Immature natural killer cell (primary cell): ENCODE measurements around the gene ALLC. TPM values are rescaled to one million over a fixed set of nuclear protein-coding genes. Genes with fewer than 3 reads are reported as not detected.
A peak's percentile ranks its signal among the peaks of the same experiment; 100 is the strongest.

Experiments
- DNase-seq, 3 donors: peaks; one replicate each; pipeline ENCODE4 v3.0.0; 2022; ENCODE audit warnings: mixed read lengths in 1 of 3
- H3K27ac Mint-ChIP-seq, 6 donors: one replicate each; pipeline ENCODE4 v1.8.0; 2020; ENCODE audit warnings: mixed read lengths in 6 of 6, mild to moderate bottlenecking in 5 of 6, inconsistent platforms in 4 of 6, moderate library complexity in 3 of 6
- H3K27me3 Mint-ChIP-seq, 3 donors: one replicate each; pipeline ENCODE4 v1.8.0; 2020 to 2021; ENCODE audit warnings: low read depth in 3 of 3, mild to moderate bottlenecking in 3 of 3, mixed read lengths in 3 of 3, moderate library complexity in 3 of 3, inconsistent platforms in 1 of 3
- H3K36me3 Mint-ChIP-seq, 3 donors: one replicate each; pipeline ENCODE4 v1.8.0; 2020; ENCODE audit warnings: mixed read lengths in 3 of 3, inconsistent platforms in 2 of 3, mild to moderate bottlenecking in 2 of 3
- H3K4me1 Mint-ChIP-seq, 2 donors: one replicate each; pipeline ENCODE4 v1.8.0; 2020; ENCODE audit warnings: inconsistent platforms in 2 of 2, mild to moderate bottlenecking in 2 of 2, mixed read lengths in 2 of 2, moderate library complexity in 1 of 2
- H3K4me3 Mint-ChIP-seq, 5 donors: one replicate each; pipeline ENCODE4 v1.8.0; 2020; ENCODE audit warnings: mild to moderate bottlenecking in 5 of 5, mixed read lengths in 5 of 5, inconsistent platforms in 3 of 5, moderate library complexity in 3 of 5
- H3K9me3 Mint-ChIP-seq, 6 donors: one replicate each; pipeline ENCODE4 v1.8.0; 2020; ENCODE audit warnings: mild to moderate bottlenecking in 6 of 6, mixed read lengths in 6 of 6, inconsistent platforms in 4 of 6, moderate library complexity in 3 of 6
- polyA plus RNA-seq, 3 donors: library from polyadenylated mRNA; unstranded; fragments of 300-500 nt; fragmentation: Illumina TruSeq; gene quantifications; one replicate each; pipeline ENCODE4 v1.2.3, GENCODE V29; 2021

ALLC gene
- polyA plus RNA-seq, 3 donors from 2014 or later = not detected

DNA sequence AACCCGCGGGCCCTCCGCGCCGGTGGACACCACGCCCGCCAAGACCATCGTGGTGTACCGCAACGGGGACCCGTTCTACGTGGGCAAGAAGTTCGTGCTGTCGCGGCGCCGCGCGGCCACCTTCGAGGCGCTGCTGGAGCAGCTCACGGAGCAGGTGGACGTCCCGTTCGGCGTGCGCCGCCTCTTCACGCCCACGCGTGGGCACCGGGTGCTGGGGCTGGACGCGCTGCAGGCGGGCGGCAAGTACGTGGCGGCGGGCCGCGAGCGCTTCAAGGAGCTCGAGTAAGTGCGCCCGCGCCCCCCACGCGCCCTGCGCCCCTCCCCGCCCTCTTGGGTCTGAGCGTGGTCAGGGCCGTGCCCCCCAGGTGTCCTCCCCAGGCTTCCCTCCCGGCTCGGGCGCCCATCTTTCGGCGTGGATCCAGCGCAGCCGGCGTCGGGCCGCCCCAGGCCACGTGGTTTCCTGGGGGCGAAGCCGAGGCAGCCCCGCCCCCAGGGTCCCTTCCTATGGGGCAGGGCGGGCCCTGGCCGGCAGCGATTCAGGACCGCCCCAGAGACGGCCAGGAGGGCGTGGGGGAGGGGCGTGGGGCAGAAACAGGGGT is 45.9 kb downstream of the ALLC start:
- H3K27ac Mint-ChIP-seq = no peak overlapping the region
- peaks cover 5 to 6% of the 10 kb centered on the region in 2 donors for H3K4me1 Mint-ChIP-seq
- H3K9me3 Mint-ChIP-seq = peaks cover 0 to 4% (median 0%) of the 10 kb centered on the region in 6 donors
- H3K27me3 Mint-ChIP-seq = peaks cover 8 to 26% (median 9%) of the 10 kb centered on the region in 3 donors
- H3K36me3 Mint-ChIP-seq = peaks cover 0 to 8% (median 0%) of the 10 kb centered on the region in 3 donors
- no peak for DNase-seq
- no peak overlapping the region for H3K4me3 Mint-ChIP-seq

DNA sequence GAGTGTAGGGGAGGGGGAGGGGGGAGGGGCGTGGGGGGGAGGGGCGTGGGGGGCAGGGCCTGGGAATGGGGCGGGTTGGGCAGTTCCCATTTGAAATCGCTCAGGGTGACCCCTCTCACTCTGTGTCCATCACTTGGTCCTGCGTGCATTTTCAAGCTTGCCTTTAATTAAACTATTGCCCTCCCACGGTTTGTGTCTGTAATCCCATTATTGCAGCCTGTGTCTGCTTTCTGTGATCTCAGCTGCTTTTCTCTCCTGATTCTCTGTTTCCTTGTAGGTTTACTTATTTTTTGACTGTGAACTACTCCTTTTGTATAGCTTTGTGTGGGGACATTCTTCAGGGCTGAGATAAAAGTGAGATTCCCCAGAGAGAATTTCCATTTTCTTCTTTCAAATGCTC is 46.7 kb downstream of the ALLC start:
- peaks cover 8 to 21% (median 9%) of the 10 kb centered on the region in 3 donors for H3K27me3 Mint-ChIP-seq
- H3K9me3 Mint-ChIP-seq = peaks cover 0 to 4% (median 0%) of the 10 kb centered on the region in 6 donors
- H3K4me1 Mint-ChIP-seq = peaks cover 5 to 6% of the 10 kb centered on the region in 2 donors
- DNase-seq = no peak
- no peak overlapping the region for H3K27ac Mint-ChIP-seq
- H3K36me3 Mint-ChIP-seq = peaks cover 0 to 8% (median 0%) of the 10 kb centered on the region in 3 donors
- H3K4me3 Mint-ChIP-seq = peak overlapping the region in 1 of 5 donors; percentile 56

DNA sequence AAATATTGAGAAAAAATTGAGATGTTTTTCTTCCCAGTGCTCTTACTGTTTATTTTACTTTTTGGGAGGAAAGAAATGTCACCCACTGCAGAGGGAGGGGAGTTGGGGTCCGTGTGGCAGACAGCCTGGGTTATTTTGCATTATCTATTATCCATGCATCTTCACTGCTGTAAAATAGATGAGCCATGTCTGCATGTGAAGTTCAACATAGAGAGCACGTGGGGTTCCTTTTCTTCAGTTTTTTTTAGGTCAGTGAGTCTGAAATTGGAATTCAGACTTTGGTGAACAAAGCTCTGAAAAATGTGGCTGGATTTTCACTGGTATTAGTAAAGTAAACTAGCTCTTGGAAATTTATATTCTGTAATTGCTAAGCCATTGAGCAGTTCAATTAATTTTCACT is 47.8 kb downstream of the ALLC start:
- H3K36me3 Mint-ChIP-seq = peaks cover 0 to 4% (median 0%) of the 10 kb centered on the region in 3 donors
- no peak overlapping the region for H3K27ac Mint-ChIP-seq
- peaks cover 5 to 6% of the 10 kb centered on the region in 2 donors for H3K4me1 Mint-ChIP-seq
- H3K27me3 Mint-ChIP-seq = peaks cover 9 to 21% (median 9%) of the 10 kb centered on the region in 3 donors
- no peak for DNase-seq
- H3K9me3 Mint-ChIP-seq = peaks cover 0 to 4% (median 0%) of the 10 kb centered on the region in 6 donors
- no peak overlapping the region for H3K4me3 Mint-ChIP-seq

DNA sequence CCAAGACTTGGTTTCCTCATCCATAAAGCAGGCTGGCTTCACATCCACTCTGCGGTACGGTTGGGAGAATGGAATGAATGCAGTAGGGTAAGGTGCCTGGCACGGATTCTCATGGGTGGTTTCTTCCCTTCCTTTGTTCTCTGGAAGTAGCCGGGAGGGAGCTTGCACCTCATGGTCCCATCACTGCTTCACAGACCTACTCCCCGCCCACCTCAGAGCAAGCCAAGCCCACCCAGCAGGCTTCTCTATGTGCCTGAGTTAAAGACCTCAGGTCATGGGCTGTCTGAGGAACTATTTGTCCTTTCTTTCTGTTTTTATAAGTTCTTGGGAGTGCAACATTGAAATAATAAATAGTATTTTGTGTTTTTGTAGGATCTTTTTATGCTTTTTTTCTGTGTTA is 48.9 kb downstream of the ALLC start:
- Mint-ChIP-seq H3K4me3 (no peak overlapping the region), H3K4me1 (peaks cover 5 to 6% of the 10 kb centered on the region in 2 donors), H3K27me3 (peaks cover 9 to 21% (median 9%) of the 10 kb centered on the region in 3 donors), H3K36me3 (peaks cover 0 to 4% (median 0%) of the 10 kb centered on the region in 3 donors), H3K27ac (no peak overlapping the region), H3K9me3 (peaks cover 0 to 4% (median 0%) of the 10 kb centered on the region in 6 donors)
- no peak for DNase-seq

DNA sequence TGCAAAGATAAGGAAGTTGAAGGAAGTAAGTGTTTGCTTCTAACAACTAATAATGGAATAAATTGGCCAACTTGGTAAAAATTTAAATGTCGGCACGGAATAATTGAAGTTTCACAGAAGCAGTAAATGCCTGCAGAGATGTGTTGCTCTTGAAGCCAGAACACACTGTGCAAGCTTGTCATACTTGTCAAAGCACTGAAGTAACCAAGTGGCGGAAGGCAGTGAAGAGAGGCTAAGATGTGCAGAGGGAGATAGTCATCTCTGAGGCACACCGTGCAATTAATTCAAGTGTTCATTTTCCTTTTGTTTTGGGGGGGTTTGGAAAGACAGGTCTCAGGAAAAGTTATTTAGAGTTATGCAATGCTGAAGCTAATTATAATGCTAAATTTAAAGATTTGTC is 50.6 kb downstream of the ALLC start:
- peaks cover 2 to 6% of the 10 kb centered on the region in 2 donors for H3K4me1 Mint-ChIP-seq
- no peak overlapping the region for H3K4me3 Mint-ChIP-seq
- H3K27ac Mint-ChIP-seq = no peak overlapping the region
- peaks cover 7 to 18% (median 12%) of the 10 kb centered on the region in 3 donors for H3K27me3 Mint-ChIP-seq
- peaks cover 0 to 4% (median 0%) of the 10 kb centered on the region in 3 donors for H3K36me3 Mint-ChIP-seq
- DNase-seq = no peak
- peaks cover 0 to 4% (median 0%) of the 10 kb centered on the region in 6 donors for H3K9me3 Mint-ChIP-seq

DNA sequence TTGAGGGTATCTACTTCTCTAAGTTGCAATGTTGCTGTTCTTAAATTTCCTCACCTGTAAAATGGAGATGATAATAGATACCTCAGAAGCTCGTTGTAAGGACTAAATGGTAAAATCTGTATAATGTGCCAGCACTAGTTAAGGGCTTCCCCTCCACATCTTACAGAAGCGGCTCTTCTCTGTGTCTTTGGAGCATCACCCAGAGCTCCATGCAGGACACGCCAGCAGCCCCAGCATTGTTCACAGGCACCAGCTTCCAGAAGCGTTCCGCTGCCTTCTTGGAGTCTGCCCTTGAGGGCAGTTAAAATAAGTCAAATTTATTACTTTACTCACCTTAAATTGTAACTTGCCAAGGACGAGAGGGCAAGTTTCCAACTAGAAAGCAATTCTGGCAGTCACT is 51.2 kb downstream of the ALLC start:
- H3K27me3 Mint-ChIP-seq = peaks cover 7 to 18% (median 12%) of the 10 kb centered on the region in 3 donors
- H3K4me3 Mint-ChIP-seq = no peak overlapping the region
- H3K4me1 Mint-ChIP-seq = peaks cover 2 to 6% of the 10 kb centered on the region in 2 donors
- no peak overlapping the region for H3K27ac Mint-ChIP-seq
- no peak for DNase-seq
- peaks cover 0 to 4% (median 0%) of the 10 kb centered on the region in 3 donors for H3K36me3 Mint-ChIP-seq
- peaks cover 0 to 4% (median 0%) of the 10 kb centered on the region in 6 donors for H3K9me3 Mint-ChIP-seq

DNA sequence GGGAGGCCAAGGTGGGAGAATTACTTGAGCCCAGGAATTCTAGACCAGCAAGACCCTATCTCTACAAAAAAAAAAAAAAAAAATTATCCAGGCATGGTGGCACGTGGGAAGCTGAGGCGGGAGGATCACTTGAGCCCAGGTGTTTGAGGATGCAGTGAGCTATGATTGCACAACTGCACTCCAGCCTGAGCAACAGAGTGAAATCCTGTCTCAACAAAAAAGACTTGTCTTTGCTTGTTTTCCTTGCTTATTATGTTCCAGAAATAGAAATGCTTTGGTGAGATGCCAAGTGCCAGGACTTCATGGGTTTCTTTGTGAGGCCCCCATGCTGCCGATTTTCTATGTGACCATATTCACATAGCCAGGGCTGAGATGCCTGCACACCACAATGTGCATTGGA is 54.4 kb downstream of the ALLC start:
- Mint-ChIP-seq H3K27ac (no peak overlapping the region), H3K4me1 (no peaks in the 10 kb centered on the region), H3K36me3 (no peaks in the 10 kb centered on the region), H3K9me3 (no peaks in the 10 kb centered on the region), H3K4me3 (no peak overlapping the region), H3K27me3 (peaks cover 0 to 6% (median 2%) of the 10 kb centered on the region in 3 donors)
- no peak for DNase-seq

DNA sequence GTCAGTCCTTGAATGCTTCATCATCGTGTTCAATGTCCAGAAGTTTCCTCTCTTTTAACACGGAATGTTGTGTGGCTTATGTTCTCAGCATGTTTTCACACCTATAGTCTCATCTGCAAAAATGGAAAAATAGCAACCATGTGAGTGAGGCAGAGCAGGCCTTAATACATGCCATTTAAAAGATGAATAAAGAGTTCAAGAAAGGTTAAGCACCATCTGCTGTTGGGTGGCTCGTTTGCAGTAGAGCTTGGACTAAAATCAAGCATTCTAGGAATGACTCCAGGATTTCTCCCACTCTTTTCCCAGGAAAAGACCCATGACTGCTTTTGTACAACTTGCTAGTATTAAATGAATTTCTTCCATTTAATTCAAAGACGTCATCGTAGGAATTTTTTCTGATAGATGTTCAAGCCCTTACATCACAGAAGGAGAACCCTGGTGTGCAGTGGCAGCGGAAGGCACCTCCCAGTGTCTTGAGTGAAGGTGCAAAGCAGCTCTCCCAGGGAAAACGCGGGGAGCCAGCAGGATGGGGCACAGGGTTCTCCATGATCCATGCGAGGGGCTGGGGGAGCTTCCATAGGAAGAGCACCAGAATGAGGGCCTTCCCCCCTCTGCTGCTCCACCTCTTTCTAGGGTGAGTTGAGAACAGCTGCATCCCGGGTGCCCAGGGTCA is 55.0 kb downstream of the ALLC start:
- no peaks in the 10 kb centered on the region for H3K9me3 Mint-ChIP-seq
- H3K36me3 Mint-ChIP-seq = no peaks in the 10 kb centered on the region
- no peak for DNase-seq
- no peaks in the 10 kb centered on the region for H3K4me1 Mint-ChIP-seq
- H3K27ac Mint-ChIP-seq = no peak overlapping the region
- H3K4me3 Mint-ChIP-seq = no peak overlapping the region
- H3K27me3 Mint-ChIP-seq = peaks cover 0 to 6% (median 2%) of the 10 kb centered on the region in 3 donors

DNA sequence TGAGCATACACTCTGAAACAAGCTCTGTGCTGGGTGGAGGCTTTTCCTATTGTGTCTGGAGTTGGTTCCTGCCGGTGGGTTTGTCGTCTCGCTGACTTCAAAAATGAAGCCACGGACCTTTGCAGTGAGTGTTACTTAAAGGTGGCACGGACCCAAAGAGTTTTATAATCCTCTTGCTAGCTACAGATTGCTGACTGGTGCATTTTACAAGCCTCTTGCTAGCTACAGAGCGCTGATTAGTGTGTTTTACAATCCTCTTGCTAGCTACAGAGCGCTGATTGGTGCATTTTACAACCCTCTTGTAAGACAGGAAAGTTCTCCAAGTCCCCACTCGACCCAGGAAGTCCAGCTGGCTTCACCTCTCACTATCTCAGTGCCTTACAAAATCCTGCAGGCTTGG is 60.7 kb downstream of the ALLC start:
- Mint-ChIP-seq H3K4me1 (no peaks in the 10 kb centered on the region), H3K9me3 (no peaks in the 10 kb centered on the region), H3K36me3 (no peaks in the 10 kb centered on the region), H3K27ac (no peak overlapping the region), H3K27me3 (peaks cover 0 to 7% (median 3%) of the 10 kb centered on the region in 3 donors), H3K4me3 (no peak overlapping the region)
- DNase-seq = no peak

DNA sequence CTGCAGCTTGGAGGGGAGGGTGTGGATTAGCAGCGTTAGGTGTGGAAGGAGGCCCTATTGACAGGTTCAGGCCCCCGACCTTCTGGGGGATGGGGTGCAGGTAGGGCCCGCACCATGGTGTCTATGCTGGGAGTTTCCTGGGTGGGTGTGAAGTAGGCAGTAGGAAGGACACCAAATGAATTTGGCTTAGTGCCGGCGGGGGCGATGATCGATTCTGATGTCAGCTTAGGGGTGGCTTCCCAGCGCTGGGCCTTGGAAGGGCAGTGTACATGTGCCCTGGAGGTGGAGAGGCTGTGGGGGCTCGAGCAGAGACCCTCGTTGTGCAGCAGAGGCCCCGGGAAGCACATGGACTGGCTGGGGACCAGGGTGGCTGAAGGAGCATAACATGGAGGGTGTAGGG is 67.0 kb downstream of the ALLC start:
- DNase-seq = no peak
- Mint-ChIP-seq H3K4me1 (no peaks in the 10 kb centered on the region), H3K27ac (no peak overlapping the region), H3K27me3 (peaks cover 0 to 13% (median 8%) of the 10 kb centered on the region in 3 donors), H3K36me3 (no peaks in the 10 kb centered on the region), H3K4me3 (no peak overlapping the region), H3K9me3 (no peaks in the 10 kb centered on the region)

DNA sequence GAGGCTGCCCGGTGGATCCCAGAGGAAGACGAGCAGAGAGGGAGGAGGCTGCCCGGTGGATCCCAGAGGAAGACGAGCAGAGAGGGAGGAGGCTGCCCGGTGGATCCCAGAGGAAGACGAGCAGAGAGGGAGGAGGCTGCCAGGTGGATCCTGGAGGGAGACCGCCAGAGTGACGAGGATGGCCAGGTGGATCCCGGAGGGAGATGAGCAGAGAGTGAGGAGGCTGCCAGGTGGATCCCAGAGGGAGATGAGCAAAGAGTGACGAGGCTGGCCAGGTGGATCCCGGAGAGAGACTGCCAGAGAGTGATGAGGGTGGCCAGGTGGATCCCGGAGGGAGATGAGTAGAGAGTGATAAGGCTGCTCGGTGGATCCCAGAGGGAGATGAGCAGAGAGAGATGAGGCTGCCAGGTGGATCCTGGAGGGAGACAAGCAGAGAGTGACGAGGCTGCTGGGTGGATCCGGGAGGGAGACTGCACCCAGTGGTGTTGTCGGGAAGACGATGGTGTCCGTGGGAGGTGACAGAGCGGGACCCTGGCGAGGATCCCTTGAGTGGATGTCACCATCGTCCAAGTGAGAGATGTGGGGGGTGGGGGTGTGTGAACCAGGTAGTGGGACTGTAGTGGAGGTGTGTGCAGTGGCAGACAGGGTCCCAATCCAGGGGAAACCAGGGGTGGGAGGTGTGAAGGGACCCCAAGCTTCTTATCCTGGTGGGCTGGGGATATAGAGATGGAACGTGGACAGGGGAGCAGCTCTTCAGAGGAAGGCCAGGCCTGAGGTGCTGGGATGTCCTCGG is 67.7 kb downstream of the ALLC start:
- no peaks in the 10 kb centered on the region for H3K4me1 Mint-ChIP-seq
- no peaks in the 10 kb centered on the region for H3K36me3 Mint-ChIP-seq
- no peak overlapping the region for H3K4me3 Mint-ChIP-seq
- peaks cover 0 to 13% (median 8%) of the 10 kb centered on the region in 3 donors for H3K27me3 Mint-ChIP-seq
- H3K27ac Mint-ChIP-seq = no peak overlapping the region
- no peaks in the 10 kb centered on the region for H3K9me3 Mint-ChIP-seq
- DNase-seq = no peak

DNA sequence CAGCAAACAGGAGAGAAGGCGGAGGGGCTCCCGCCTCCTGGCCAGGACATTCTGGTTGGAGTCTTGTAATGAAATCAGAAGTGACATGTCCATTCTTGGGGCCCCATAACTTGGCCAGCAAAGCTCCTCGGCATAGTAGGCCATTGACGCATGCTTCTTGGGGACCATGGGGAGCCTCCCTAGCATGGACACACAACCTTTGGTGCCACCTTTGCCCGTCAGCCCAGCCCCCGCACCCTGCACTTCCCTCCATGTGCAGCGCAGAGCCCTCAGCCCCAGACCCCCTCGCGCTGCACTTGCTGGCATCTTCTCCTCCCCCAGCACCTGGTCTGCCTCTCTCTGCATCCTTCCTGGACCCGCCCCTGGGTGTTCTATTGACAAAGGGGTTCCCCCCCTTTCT is 68.5 kb downstream of the ALLC start:
- no peak for DNase-seq
- no peak overlapping the region for H3K27ac Mint-ChIP-seq
- peaks cover 0 to 12% (median 8%) of the 10 kb centered on the region in 3 donors for H3K27me3 Mint-ChIP-seq
- H3K36me3 Mint-ChIP-seq = no peaks in the 10 kb centered on the region
- H3K4me3 Mint-ChIP-seq = no peak overlapping the region
- no peaks in the 10 kb centered on the region for H3K9me3 Mint-ChIP-seq
- no peaks in the 10 kb centered on the region for H3K4me1 Mint-ChIP-seq

DNA sequence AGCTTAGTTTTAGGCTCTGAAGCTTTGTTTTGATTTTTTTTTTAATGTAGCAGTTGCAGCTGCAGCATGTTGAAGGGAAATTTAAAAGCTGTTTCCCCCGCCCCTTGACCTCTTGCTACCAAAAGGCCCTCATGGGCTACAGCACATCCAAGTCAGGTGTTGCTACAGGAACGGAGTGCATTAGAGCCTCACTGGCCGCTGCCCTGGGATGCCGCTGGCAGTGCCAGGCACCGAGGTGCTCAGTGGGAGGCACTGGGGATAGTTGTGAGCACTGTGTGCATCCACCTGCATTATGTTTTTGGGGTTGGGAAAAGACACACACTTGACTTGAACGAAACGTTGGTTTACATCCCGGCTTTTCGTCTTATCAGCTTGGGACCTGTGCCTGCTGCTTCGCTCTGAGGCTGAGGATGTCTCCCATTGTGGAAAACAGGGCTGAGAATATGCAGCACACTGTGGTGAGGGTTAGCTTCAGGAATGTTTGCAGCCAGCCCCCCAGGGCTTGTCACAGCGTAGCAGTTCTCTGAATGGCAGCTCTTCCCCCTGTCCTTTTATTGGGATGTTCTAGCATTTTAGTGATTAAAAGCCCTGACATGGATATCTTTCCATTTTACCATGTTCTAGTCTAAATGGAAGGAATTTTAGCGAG is 69.5 kb downstream of the ALLC start:
- H3K4me3 Mint-ChIP-seq = no peak overlapping the region
- H3K9me3 Mint-ChIP-seq = no peaks in the 10 kb centered on the region
- H3K27ac Mint-ChIP-seq = no peak overlapping the region
- H3K36me3 Mint-ChIP-seq = no peaks in the 10 kb centered on the region
- DNase-seq = no peak
- H3K27me3 Mint-ChIP-seq = peaks cover 0 to 12% (median 6%) of the 10 kb centered on the region in 3 donors
- H3K4me1 Mint-ChIP-seq = no peaks in the 10 kb centered on the region
